CD4-positive, alpha-beta T cell treated with Interleukin-1 beta for 1 hour (primary cell): ENCODE results near the gene PDZD2.

Experiments used
- DNase-seq, 2 donors: peaks; one replicate each; pipeline ENCODE4 v3.0.0-alpha.2; 2020 to 2022

PDZD2 gene

DNA sequence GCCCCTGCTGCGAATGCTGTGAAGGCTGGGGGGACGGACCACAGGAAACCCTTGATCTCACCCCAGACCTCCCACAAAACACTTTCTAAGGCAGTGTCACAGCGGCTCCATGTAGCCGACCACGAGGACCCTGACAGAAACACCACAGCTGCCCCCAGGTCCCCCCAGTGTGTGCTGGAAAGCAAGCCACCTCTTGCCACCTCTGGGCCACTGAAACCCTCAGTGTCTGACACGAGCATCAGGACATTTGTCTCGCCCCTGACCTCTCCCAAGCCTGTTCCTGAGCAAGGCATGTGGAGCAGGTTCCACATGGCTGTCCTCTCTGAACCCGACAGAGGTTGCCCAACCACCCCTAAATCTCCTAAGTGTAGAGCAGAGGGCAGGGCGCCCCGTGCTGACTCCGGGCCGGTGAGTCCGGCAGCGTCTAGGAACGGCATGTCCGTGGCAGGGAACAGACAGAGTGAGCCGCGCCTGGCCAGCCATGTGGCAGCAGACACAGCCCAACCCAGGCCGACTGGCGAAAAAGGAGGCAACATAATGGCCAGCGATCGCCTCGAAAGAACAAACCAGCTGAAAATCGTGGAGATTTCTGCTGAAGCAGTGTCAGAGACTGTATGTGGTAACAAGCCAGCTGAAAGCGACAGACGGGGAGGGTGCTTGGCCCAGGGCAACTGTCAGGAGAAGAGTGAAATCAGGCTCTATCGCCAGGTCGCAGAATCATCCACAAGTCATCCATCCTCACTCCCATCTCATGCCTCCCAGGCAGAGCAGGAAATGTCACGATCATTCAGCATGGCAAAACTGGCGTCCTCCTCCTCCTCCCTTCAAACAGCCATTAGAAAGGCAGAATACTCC, 450.4 kb downstream of the PDZD2 start:
- DNase-seq = no peak

DNA sequence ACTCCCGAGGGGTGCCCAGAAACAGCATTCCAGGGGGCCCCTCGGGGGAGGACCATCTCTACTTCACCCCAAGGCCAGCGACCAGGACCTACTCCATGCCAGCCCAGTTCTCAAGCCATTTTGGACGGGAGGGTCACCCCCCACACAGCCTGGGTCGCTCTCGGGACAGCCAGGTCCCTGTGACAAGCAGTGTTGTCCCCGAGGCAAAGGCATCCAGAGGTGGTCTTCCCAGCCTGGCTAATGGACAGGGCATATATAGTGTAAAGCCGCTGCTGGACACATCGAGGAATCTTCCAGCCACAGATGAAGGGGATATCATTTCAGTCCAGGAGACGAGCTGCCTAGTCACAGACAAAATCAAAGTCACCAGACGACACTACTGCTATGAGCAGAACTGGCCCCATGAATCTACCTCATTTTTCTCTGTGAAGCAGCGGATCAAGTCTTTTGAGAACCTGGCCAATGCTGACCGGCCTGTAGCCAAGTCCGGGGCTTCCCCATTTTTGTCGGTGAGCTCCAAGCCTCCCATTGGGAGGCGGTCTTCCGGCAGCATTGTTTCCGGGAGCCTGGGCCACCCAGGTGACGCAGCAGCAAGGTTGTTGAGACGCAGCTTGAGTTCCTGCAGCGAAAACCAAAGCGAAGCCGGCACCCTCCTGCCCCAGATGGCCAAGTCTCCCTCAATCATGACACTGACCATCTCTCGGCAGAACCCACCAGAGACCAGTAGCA, 451.3 kb downstream of the PDZD2 start:
- no peak for DNase-seq

DNA sequence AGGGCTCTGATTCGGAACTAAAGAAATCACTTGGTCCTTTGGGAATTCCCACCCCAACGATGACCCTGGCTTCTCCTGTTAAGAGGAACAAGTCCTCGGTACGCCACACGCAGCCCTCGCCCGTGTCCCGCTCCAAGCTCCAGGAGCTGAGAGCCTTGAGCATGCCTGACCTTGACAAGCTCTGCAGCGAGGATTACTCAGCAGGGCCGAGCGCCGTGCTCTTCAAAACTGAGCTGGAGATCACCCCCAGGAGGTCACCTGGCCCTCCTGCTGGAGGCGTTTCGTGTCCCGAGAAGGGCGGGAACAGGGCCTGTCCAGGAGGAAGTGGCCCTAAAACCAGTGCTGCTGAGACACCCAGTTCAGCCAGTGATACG, 451.8 kb downstream of the PDZD2 start:
- no peak for DNase-seq

DNA sequence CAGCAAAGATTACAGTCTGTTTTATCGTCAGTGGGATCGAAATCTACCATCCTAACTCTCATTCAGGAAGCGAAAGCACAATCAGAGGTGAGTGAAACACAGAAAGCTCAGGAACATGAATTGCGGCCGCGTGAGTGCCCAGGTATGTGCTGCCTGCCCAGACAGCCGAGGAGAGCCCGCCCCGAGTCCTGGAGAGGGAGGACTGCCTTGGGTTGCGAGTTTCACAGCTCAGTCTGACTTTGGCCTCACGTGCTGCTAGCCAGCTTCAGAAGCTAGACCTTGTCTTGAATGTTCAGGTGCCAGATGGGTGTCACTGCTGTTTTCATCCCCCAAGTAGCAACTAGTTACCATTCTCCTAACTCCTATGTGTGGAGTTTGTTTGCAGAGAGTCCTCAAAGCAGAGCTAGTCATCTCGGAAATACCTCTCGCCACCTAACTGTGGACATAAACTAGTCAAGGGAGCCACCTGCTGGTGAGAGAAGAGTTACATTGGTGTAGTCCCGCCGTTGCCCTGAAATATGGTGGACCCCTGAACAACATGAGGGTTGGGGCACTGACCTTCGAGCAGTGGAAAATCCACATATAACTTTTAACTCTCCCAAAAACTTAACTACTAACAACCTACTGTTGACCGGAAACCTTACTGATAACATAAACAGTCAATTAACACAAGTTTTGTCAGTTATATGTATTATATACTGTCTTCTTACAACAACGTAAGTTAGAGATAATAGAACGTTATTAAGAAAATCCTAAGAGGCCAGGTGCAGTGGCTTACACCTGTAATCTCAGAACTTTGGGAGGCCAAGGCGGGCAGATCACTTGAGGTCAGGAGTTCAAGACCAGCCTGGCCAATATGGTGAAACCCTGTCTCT, 454.2 kb downstream of the PDZD2 start:
- DNase-seq = peak; percentile 49 to 60

DNA sequence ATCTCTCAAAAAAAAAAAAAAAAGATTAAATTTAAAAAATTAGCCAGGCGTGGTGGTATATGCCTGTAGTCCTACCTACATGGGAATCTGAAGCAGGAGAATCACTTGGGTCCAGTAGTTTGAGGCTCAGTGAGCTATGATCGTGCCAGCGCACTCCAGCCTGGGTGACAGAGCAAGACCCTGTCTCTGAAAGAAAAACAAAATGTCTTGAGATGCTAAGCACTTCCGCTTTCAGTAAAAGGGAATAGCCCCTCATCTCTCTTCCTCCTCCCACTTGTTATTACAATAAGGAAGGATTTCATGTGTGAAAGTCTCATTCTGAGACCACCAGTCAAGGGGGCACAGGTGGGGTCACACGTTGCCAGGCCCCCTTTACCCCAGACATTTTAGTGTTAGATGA, 455.8 kb downstream of the PDZD2 start:
- DNase-seq = no peak

DNA sequence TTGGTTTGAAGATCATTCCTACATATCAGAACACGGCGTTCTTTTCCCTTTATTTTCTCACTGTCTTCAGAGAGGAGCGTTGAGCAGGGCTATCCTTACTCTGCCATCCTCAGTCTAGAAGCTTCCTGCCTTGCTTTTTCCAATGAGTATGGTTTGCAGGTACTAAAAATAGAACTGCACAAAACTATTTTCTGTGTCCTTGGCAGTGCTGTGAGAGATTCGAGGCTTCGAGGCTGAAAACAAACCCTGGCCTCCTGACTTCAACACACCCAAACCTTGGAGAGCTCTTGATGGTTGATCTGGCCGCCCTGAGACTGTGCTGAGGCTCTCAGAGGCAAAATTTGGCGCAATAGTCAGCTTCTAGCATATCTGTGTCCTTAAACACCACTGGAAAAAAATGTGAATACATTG, 456.3 kb downstream of the PDZD2 start:
- no peak for DNase-seq

DNA sequence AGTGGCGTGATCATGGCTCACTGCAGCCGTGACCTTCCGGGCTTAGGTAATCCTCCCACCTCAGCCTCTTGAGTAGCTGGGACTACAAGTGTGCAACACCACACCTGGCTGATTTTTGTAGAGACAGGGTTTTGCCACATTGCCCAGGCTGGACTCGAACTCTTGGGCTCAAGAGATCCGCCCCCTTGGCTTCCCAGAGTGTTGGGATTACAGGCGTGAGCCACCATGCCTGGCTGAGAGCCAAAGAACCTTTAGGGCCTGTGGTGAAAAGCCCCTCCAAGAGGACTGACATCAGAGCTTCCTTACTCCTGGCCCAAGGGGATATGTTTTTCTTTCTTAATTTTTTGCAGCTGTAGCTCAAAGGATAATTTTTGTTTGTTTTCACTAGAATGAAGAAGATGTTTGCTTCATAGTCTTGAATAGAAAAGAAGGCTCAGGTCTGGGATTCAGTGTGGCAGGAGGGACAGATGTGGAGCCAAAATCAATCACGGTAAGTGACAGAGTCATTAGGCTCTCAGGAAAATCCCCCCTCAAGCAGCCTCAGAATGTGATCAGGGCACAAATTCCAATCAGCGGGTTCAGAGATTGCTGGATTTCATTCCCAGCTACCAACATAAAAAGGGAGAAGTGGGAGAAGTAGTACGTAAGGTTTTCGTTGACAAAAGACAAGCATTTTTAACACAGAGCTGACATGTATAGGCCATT, 458.1 kb downstream of the PDZD2 start:
- no peak for DNase-seq

DNA sequence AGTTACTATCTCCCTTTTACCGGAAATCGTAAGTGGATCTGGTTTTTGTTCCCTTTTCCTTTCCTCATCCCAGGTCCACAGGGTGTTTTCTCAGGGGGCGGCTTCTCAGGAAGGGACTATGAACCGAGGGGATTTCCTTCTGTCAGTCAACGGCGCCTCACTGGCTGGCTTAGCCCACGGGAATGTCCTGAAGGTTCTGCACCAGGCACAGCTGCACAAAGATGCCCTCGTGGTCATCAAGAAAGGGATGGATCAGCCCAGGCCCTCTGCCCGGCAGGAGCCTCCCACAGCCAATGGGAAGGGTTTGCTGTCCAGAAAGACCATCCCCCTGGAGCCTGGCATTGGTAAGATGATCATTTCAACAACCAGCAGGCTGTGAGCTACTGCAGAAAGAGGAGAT, 459.4 kb downstream of the PDZD2 start:
- DNase-seq = no peak

DNA sequence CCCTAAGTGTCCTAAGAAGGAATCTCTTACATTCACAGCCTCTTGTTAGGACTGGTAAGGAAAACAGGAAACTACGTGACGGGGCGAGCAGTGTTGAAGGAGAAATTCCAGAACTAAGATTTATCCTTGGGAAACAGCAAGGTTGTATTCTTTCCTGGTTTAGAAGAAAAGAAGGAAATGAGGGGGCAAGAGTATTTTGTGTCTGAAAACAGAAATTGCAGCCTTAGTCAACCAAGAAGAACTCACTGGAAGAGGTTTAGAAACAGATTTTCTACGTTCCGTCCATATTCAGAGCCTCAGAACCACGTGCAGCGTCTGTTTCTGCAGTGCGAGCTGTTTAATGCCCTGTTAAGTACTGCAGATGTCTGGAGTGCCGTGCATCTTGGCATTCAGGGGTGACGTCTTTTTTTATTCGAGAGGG, 460.0 kb downstream of the PDZD2 start:
- DNase-seq = no peak

DNA sequence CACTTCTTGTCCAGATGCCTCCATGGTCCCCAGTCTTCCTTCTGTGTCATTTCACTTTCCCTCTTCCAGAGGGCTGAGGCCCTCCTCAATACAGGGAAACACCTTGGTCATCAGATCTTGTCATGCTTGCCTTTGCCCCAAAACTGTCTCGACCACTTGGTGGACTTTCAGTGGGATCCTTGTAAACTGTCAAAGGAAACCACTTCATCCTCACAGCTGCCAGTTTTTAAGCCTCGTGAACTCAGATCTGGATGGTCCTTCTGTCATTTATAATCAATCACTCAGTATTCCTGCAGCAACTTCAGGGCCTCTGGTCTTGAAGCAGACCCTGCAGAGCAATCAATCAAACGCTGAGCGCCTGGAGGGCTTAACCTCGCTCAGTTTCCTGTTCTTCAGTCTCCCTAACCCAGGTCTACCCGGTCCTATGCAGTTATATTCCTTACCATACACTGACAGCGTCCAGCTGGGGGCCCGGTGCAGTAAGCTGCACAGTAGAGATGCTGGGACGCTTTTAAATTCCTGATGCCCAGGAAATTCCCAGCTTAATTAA, 460.6 kb downstream of the PDZD2 start:
- DNase-seq = no peak

DNA sequence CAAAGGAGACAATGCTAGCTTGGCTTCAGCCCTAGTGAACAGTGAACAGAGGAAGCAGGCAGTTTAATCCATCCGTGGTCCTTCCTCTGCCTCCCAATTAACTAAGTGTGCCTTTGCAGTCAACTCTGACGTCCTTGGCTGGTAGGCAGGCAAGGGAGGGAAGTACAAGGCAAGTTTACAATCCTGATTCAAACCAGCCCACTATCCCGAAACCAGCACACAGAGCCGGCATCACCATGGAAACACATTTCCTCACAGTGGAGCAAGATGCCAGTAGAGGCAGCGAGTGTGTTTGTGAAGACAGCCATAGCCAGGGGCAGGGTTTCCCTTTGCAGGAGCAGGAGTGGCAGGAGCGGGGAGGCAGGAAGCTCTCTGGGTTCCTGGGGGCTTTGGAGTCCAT, 461.3 kb downstream of the PDZD2 start:
- DNase-seq = no peak

DNA sequence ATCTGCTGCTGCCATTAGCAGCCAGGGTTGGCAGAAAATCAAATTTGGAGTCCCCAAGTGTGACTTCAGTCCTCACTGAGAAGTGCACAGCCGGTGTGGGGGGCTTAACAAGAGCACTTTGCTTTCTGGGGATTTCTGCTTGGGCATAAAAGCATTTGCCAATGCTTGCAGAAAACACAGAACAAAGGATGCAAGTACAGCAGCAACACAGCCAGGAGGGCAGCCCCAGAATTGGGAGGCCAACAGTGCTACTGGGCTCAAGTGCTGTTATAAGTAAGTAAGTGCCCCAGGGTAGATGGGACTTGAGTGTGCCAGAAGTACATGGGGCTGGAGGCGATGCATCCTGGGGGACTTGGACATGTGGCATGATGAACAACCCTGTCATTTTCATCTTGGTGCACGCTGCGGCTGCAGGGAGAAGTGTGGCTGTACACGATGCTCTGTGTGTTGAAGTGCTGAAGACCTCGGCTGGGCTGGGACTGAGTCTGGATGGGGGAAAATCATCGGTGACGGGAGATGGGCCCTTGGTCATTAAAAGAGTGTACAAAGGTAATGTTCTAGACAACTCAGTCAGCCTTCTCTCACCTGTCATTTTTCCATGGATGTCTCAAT, 461.9 kb downstream of the PDZD2 start:
- no peak for DNase-seq

DNA sequence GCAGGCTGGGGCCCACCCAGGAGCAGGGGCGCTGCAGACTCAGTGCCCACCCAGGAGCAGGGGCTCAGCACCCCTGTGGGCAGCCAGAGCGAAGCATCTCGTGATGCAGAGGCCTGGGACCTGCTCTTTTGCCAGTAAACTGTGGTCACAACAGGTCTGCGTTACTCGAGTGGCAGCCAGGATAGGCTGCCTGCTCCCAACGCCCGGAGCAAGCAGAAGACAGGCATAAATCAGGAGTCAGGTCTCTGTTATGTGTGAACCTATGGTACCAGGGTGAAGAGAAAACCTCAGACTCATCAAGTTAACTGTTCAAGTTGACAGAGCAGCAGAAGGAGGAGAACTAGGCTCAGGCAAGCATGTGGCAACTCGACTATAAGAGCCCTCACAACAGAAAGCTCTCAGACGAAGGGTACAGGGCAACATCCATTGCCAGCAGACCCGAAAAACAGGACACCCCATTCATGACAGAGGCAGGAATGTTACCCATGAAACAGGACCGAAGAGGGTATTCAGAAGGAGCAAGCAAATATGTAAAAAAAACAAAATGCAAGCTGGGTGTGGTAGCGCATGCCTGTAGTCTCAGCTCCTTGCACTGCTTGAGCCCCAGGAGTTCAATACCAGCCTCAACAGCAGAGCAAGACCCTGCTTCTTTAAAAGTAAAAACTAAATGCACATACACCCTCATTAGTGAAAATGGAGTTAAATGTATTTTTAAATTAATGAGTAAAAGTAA, 463.5 kb downstream of the PDZD2 start:
- no peak for DNase-seq

DNA sequence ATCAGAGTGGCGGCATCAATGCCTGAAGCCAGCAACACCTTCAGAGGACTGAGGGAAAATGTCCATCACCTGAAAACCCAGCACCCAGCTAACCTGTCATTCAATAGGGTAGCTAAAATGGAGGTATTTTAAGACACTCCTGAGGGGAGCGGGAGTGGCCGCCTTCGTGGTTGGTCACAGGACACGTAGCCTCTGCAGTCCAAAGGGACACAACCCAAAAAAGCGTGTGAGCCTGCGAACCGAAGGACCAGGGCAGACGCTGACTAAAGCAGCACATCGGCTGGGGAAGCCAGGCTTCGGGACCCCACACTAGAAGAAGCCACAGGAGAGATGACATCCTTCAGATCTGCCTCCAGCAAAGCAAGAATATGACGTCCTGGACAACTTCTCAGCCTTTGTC, 464.6 kb downstream of the PDZD2 start:
- DNase-seq = no peak

DNA sequence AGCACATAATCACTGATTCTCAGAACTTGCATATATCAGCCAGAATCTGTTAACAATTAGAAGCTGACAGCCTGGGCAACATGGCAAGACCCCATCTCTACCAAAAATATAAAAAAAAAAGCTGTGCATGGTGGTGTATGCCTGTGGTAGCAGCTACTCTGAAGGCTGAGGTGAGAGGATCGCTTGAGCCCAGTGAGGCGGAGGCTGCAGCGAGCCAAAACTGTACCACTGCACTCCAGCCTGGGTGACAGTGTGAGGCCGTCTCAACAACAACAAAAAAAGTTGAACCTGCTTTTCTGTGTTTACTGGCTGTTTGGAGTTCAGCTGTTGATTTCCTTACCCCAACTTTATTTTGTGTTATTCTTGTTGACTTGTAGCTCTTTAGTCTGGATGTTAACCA, 468.4 kb downstream of the PDZD2 start:
- DNase-seq = no peak

DNA sequence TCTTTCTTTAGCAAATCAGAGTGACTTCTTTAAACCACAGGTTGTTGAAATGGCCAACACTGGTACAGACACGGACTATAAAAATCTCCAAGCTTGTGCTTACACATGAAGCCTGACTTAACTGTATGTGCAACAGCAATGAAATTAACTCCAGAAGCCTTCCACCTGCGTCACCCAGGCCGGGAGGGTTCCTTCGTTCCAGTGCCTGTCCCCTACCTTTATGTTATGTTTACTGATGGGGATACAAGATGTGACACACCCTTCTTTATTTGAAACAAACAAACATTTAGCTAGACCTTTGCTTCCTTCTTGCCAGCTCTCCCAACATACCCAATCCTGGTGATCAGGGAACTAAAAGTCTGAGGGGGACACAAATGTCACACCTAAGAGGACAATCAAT, 469.2 kb downstream of the PDZD2 start:
- DNase-seq = no peak

DNA sequence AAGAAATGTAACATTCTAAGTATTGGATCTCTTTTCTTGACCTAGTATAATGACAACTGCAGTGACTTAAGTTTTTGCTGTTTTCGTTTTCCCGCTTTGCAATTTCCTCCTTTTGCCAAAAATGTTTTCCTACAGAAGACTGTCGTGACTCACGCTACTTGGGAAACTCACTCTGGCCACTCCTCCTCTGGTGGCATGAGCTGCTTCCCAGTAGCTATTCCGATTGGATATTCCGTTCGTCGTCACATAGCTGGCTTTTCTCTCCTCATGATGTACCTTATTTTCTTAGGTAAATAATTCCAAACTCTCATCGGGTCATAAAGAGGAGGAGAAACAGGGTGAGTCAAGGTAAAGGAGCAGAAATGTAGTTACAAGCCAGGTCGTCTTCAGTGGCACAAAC, 470.3 kb downstream of the PDZD2 start:
- no peak for DNase-seq

DNA sequence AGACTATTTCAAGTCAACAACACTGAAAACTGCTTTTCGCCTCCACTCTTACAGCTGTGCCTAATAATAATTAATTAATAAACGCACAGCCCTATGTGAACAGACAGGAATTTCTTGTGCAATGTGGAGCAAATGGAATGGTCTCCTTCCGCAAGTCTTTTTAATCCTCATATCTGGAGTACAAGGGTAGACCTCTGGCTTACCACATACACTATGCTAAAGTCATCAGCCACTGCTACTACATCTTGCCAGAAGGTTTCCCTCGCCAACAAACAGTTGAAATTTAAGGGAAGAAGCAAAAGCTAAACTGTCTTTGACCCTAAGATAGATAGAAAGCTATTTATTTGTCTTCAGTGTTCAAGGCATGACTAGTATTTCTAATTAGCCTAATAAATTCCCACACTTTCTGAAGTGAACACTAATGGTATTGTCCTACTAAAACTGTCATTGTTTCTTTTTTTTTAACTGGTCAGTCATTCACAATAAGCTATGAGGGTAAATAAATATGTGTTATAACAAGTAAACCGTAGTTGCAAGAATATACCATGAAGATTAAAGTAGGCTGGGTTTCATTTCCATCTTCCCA, 471.3 kb downstream of the PDZD2 start:
- DNase-seq = no peak

DNA sequence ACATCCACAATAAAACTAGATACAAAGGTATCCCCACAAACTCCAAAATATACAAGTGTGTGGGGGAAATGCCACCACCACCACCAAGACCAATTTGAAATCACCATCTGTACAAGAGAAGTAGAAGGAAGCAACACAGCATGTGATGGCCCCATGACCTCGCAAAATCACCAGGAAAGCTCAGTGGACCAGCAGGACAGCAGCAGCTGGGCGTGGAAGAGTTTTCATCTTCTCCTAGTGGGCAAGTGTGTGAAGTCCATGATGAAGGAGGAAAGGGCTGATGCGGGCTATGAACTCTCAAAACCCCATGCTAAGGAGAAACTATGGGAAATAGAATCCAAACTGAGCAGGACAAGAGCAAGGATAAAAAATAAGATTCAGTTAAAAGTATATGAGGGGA, 477.1 kb downstream of the PDZD2 start:
- DNase-seq = no peak

DNA sequence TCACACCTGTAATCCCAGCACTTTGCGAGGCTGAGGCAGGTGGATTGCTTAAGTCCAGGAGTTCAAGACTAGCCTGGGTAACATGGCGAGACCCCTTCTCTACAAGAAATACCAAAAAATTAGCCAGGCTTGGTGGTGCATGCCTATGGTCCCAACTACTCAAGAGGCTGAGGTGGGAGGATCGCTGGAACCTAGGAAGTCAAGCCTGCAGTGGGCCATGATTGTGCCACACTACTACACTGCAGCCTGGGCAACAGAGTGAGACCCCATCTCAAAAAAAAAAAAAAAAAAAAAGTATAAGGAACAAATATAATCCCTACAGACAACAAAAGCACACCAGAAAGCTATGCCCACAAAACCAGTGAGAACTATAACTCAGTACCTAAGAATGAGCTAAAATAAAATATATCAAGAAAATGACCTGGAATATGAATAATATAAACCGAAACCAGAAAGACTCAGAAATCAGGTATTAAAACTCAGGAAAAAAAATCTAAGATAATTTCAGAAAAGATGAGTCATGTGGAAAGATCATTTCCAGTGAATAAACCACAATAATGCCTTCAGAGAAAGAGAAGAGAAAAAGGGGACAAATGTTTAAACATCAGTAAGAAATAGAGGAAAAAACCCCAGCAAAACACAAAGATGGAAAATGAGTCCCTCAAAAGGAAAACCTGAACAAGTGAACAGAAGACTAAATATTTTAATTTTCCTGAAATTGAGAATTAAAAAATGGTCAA, 477.8 kb downstream of the PDZD2 start:
- DNase-seq = no peak
